Ovary (tissue), 3 donors: ENCODE results near the gene NCAPD2.

Source experiments
- POLR2A ChIP-seq: fragments of 450-650 bp; IDR thresholded peaks from one replicate; pipeline ENCODE4 v1.6.1; 2017; ENCODE audit warnings: antibody characterized with exemption, mild to moderate bottlenecking, moderate library complexity
- TF ChIP-seq, protein P1 (sequence below), 3 donors: fragments of 450-650 bp in 2 of 3; fragments of 200-600 bp in 1 of 3; IDR thresholded peaks; one replicate each; pipeline versions ENCODE4 v1.5.1 to v1.8.0; 2016 to 2022; ENCODE audit warnings: antibody characterized with exemption in 3 of 3, mild to moderate bottlenecking in 1 of 3
- donor health status: DM: no; HTN: no; CAD: no.

DNA sequence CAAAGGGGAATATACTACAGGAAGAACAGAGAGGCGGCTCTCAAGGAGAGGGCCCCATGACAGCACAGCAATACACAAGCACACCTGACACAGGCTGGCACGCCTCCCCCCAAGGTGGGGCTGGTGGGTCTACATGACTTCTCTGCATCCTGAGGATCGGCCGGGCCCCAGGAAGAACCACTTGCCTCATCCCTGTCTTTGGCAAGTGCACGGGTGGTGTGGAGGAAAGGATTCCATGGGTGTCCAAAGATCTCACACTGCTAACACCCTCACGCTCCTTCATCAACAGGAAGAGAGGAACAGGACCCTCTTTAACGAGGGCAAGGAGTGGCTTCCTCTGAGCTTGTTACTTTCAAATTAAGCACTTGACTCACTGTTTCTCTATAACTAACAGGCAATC is 30.7 kb upstream of the NCAPD2 start:
- TF ChIP-seq, protein P1, sequence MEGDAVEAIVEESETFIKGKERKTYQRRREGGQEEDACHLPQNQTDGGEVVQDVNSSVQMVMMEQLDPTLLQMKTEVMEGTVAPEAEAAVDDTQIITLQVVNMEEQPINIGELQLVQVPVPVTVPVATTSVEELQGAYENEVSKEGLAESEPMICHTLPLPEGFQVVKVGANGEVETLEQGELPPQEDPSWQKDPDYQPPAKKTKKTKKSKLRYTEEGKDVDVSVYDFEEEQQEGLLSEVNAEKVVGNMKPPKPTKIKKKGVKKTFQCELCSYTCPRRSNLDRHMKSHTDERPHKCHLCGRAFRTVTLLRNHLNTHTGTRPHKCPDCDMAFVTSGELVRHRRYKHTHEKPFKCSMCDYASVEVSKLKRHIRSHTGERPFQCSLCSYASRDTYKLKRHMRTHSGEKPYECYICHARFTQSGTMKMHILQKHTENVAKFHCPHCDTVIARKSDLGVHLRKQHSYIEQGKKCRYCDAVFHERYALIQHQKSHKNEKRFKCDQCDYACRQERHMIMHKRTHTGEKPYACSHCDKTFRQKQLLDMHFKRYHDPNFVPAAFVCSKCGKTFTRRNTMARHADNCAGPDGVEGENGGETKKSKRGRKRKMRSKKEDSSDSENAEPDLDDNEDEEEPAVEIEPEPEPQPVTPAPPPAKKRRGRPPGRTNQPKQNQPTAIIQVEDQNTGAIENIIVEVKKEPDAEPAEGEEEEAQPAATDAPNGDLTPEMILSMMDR (IDR thresholded peaks at IDR 0.05): no peak
- no peak for TF ChIP-seq POLR2A
